NCI-H510A treated with DMSO at 0.1 percent for 48 hours (cell line): ENCODE data around the gene PCSK6.

Experiments
- DNase-seq: peaks from one replicate; lab custom pipeline; 2025; lab: John Stamatoyannopoulos, UW

PCSK6 gene

GRCh38 chr15:101275018-101275417 is 214.5 kb downstream of the PCSK6 start:
- no peak for DNase-seq

DNA sequence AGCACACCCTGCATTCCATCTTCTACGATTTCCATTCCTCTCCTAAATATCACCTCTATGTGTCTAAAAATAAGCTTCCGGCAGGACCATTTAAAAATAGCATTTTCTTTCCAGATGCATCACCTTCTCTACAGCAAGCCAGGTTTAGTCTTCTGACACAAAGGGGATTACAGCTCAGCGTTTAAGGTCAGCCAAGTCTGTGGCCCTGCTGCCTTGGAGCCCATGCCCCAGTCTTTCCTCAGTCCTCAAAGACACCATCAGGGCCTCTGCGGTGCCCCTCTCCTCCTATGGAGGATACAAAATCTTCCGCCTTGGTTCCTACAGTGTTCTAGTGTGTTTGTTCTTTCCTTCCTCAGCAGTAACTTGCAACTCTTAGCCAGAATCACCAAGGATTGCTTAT is 216.0 kb downstream of the PCSK6 start:
- no peak for DNase-seq

GRCh38 chr15:101272584-101272983 is 216.9 kb downstream of the PCSK6 start:
- no peak for DNase-seq

DNA sequence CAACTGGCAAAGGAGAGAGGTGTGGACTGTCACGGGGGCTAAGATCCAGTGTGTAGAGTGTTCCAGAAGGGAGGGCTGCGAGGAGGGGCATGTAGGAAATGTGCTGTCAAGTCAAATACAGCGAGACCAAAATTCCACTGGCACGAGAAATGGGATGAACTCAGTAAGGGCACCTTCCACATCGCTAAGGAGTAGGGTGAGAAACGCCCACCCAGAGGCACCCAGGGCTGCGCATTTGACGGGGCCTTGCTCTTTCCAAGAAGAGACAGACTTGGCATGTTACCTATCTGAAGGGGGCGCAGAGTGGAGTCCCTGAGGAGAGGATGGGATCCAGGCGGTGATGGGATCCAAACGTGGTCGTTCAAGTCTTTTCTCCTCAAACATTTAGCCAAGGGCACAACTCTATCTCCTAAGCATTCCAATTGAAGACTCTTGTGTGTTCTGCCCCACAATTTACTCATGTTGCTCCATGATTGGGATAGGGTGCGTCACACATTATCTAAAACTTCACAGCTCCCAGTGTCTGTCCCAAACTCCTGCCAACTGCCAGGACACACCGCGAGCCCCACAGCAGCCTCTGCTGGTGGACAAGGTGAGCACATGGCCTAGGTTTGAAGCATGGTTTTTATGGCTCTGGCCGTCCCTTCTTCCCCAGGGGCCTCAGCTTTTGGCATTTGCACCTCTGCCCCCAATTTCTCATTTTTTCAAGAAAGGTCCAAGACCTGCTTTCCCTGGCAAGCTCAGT is 219.9 kb downstream of the PCSK6 start:
- no peak for DNase-seq

DNA sequence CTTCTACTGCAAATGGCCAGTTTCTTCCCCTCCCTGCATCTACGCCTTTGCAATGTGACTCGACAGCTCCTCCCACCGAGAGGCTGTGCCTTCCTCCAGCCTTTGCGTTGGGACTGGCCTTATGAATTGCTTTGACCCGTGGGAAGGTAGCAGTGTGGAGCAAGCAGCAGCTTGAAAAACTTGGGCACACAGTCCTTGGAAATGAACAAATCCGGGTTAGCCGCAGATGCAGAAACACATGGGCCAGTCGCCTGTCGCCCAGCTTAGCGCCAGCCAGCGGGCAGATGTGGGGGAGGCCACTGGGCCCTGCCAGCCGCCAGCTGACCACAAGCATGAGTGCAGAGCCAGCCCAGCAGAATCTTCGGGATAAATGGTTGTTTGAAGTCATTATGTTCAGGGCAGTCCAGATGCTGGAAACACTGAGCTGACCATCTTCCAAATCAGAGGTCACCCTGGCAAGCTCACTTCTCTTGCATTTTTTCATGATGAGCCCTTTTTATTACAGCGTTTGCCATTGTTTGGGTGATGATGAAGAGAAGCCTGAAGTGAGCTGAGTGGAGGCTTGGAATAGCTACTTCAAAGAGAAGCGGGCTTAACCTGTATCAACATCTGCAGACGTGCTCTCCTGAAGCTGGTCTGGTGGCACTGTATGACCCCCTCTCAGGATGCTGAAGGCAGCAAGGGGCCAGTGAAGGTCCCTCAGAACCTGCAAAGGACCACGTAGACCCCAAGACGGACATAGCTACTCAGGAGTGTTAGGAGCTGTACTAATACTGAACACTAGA is 222.0 kb downstream of the PCSK6 start:
- DNase-seq = no peak

GRCh38 chr15:101266787-101267186 is 222.7 kb downstream of the PCSK6 start:
- no peak for DNase-seq

GRCh38 chr15:101266034-101266433 is 223.5 kb downstream of the PCSK6 start:
- DNase-seq = no peak

GRCh38 chr15:101264911-101265641 is 224.4 kb downstream of the PCSK6 start:
- DNase-seq = no peak

GRCh38 chr15:101264011-101264410 is 225.5 kb downstream of the PCSK6 start:
- DNase-seq = no peak

DNA sequence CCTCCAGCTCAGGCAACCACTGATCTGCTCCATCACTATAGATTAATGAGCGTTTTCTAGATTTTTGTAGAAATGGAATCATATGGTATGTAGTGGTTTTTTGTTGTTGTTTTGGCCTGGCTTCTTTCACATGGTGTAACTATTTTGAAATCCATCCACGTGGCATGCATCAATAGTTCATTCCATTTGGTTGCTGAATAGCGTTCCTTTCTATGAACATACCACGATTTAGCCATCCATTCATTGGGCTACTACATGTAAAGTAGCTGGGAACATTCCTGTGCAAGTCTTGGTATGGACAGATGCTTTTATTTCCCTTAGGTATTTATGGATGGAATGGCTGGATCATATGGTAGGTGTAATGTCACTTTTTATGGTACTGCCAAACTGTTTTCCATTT is 227.0 kb downstream of the PCSK6 start:
- no peak for DNase-seq

DNA sequence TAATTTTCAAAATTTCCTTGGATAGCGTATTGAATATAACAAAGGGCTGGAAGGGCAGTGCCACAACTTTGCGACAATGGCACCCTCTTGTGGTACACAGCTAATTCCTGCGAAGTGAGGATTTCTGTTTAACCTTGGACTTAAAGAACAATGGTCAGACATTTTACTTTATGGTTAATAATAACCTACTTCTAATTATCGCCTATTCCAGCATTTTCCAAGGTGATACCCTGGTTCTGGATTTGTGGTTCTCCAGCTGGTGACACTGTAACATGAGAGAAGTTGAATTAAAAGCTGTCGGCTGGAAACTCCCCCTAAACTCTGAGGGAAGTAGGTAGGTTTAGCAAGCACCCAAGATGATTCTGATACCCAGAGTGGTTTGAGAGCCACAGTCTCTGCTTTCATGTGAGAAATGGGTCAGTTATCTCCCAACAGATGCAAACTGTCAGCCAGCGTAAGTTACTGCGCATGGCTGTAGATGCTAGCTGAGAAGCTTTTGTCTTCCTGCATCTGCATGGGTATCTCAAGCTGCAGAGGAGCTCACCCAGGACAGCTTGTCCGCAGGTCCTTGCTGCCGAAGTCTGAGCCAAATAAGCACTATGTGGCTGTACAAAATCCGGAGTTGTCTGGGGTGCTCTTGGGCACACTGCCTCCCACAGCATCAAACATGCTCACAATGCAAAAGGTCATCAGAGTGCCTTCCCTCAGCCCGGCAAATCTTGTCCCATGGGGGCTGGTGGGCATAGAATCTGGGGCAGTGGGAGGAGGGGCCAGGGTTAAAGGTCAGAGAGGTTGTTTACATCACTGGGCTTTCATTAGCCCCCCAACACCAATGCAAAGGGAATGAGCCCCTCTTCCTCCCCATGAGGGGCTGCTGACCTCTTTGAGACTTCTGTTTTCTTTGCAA is 231.0 kb downstream of the PCSK6 start:
- peak; percentile 41 for DNase-seq

GRCh38 chr15:101256757-101257156 is 232.8 kb downstream of the PCSK6 start:
- DNase-seq = no peak

GRCh38 chr15:101255615-101256241 is 233.8 kb downstream of the PCSK6 start:
- no peak for DNase-seq

GRCh38 chr15:101255051-101255395 is 234.5 kb downstream of the PCSK6 start:
- no peak for DNase-seq

- DNase-seq = no peak
These were observed 235.1 kb downstream of the PCSK6 start for GRCh38 chr15:101254157-101255050.
